CD4-positive, alpha-beta T cell treated with Interleukin-2 at 100 ng/mL for 4 hours (primary cell): ENCODE results near the gene SH3GL3.
A peak's percentile ranks its signal among the peaks of the same experiment; 100 is the strongest.

Experiments used
- DNase-seq: peaks from one replicate; pipeline ENCODE4 v3.0.0-alpha.2; 2020; ENCODE audit warnings: low spot score

The SH3GL3 gene

GRCh38 chr15:83504365-83504764 lies 57.2 kb downstream of the SH3GL3 start:
- no peak for DNase-seq

GRCh38 chr15:83510001-83510400 lies 62.9 kb downstream of the SH3GL3 start:
- DNase-seq = no peak

- no peak for DNase-seq
Measured at GRCh38 chr15:83512459-83512858, 65.3 kb downstream of the SH3GL3 start.

- DNase-seq = no peak
Measured at GRCh38 chr15:83514584-83514983, 67.4 kb downstream of the SH3GL3 start.

- no peak for DNase-seq
Measured at GRCh38 chr15:83515164-83515563, 68.0 kb downstream of the SH3GL3 start.

GRCh38 chr15:83516935-83517334 lies 69.8 kb downstream of the SH3GL3 start:
- DNase-seq = no peak

- no peak for DNase-seq
Measured at GRCh38 chr15:83526319-83526718, 79.2 kb downstream of the SH3GL3 start.

- DNase-seq = no peak
Measured at GRCh38 chr15:83533410-83533962, 86.3 kb downstream of the SH3GL3 start.

GRCh38 chr15:83537606-83538005 lies 90.5 kb downstream of the SH3GL3 start:
- no peak for DNase-seq

- DNase-seq = no peak
Measured at GRCh38 chr15:83538682-83539081, 91.5 kb downstream of the SH3GL3 start.

GRCh38 chr15:83545804-83546511 lies 98.8 kb downstream of the SH3GL3 start:
- no peak for DNase-seq

GRCh38 chr15:83546512-83546888 lies 99.4 kb downstream of the SH3GL3 start:
- DNase-seq = no peak

GRCh38 chr15:83547168-83547567 lies 100.0 kb downstream of the SH3GL3 start:
- no peak for DNase-seq

- DNase-seq = no peak
Measured at GRCh38 chr15:83549623-83550022, 102.5 kb downstream of the SH3GL3 start.

- no peak for DNase-seq
Measured at GRCh38 chr15:83554558-83554957, 107.4 kb downstream of the SH3GL3 start.

- no peak for DNase-seq
Measured at GRCh38 chr15:83555383-83555782, 108.2 kb downstream of the SH3GL3 start.

GRCh38 chr15:83556068-83556467 lies 108.9 kb downstream of the SH3GL3 start:
- DNase-seq = no peak

GRCh38 chr15:83556754-83557153 lies 109.6 kb downstream of the SH3GL3 start:
- no peak for DNase-seq

- no peak for DNase-seq
Measured at GRCh38 chr15:83558146-83558545, 111.0 kb downstream of the SH3GL3 start.

- peak; percentile 34 for DNase-seq
Measured at GRCh38 chr15:83559310-83559966, 112.3 kb downstream of the SH3GL3 start.

GRCh38 chr15:83561661-83562060 lies 114.5 kb downstream of the SH3GL3 start:
- DNase-seq = no peak

GRCh38 chr15:83565138-83565537 lies 118.0 kb downstream of the SH3GL3 start:
- no peak for DNase-seq

GRCh38 chr15:83565553-83566159 lies 118.5 kb downstream of the SH3GL3 start:
- no peak for DNase-seq
